Mesothelial cell of epicardium (in vitro differentiated cells): ENCODE results near the gene EIF1. TPM values are rescaled to one million over a fixed set of nuclear protein-coding genes. Genes with fewer than 3 reads are reported as not detected.

Experiments used
- DNase-seq, 2 experiments: peaks; one replicate each; pipeline ENCODE4 v3.0.0; 2021; ENCODE audit warnings: low spot score in 2 of 2; ENCODE audit not compliant: unreplicated experiment in 2 of 2
- H3K27ac Mint-ChIP-seq: 2 replicates; pipeline ENCODE4 v1.8.0; 2021; ENCODE audit warnings: mixed read lengths
- H3K27me3 Mint-ChIP-seq: 2 replicates; pipeline ENCODE4 v1.8.0; 2021; ENCODE audit warnings: low read depth, mixed read lengths
- H3K36me3 Mint-ChIP-seq: 2 replicates; pipeline ENCODE4 v1.8.0; 2021; ENCODE audit warnings: mixed read lengths
- H3K4me1 Mint-ChIP-seq: 2 replicates; pipeline ENCODE4 v1.8.0; 2021; ENCODE audit warnings: mixed read lengths
- H3K4me3 Mint-ChIP-seq: 2 replicates; pipeline ENCODE4 v1.8.0; 2021; ENCODE audit warnings: mild to moderate bottlenecking, moderate library complexity, mixed read lengths
- H3K9me3 Mint-ChIP-seq: 2 replicates; pipeline ENCODE4 v1.8.0; 2021; ENCODE audit warnings: mixed read lengths
- CTCF ChIP-seq: fragments of 200-600 bp; sonication (generic); IDR thresholded peaks from one replicate; pipeline ENCODE4 v1.5.0; 2021; ENCODE audit warnings: antibody characterized with exemption; ENCODE audit not compliant: unreplicated experiment
- total RNA-seq: library from RNA; stranded (reverse); gene quantifications from 3 replicates; pipeline ENCODE4 v1.2.1, GENCODE V29; 2021

Gene EIF1
- total RNA-seq, 1 donor from 2014 or later, result 606 TPM

- peak overlapping the region; percentile 95 for H3K27ac Mint-ChIP-seq
- H3K4me1 Mint-ChIP-seq, result peaks cover 48% of the 10 kb centered on the region
- no peaks in the 10 kb centered on the region for H3K36me3 Mint-ChIP-seq
- H3K4me3 Mint-ChIP-seq, result no peak overlapping the region
- no peaks in the 10 kb centered on the region for H3K27me3 Mint-ChIP-seq
- TF ChIP-seq CTCF, result no peak
- H3K9me3 Mint-ChIP-seq, result no peaks in the 10 kb centered on the region
- peak in 1 of 2 experiments; percentile 67 for DNase-seq
These were observed 33.0 kb upstream of the EIF1 start for GRCh38 chr17:41655611-41656111.

- Mint-ChIP-seq H3K9me3 (no peaks in the 10 kb centered on the region), H3K4me3 (no peak overlapping the region), H3K27me3 (no peaks in the 10 kb centered on the region), H3K27ac (peak overlapping the region; percentile 95), H3K4me1 (peaks cover 47% of the 10 kb centered on the region), H3K36me3 (no peaks in the 10 kb centered on the region)
- no peak for DNase-seq
- no peak for TF ChIP-seq CTCF
These were observed 32.2 kb upstream of the EIF1 start for GRCh38 chr17:41656249-41657023.

GRCh38 chr17:41657176-41657754 is 31.4 kb upstream of the EIF1 start:
- Mint-ChIP-seq H3K4me3 (no peak overlapping the region), H3K4me1 (peaks cover 41% of the 10 kb centered on the region), H3K36me3 (no peaks in the 10 kb centered on the region), H3K27me3 (no peaks in the 10 kb centered on the region), H3K9me3 (no peaks in the 10 kb centered on the region), H3K27ac (peak overlapping the region; percentile 61)
- TF ChIP-seq CTCF, result no peak
- no peak for DNase-seq

GRCh38 chr17:41657936-41658335 is 30.7 kb upstream of the EIF1 start:
- no peak for DNase-seq
- H3K4me1 Mint-ChIP-seq, result peaks cover 41% of the 10 kb centered on the region
- H3K36me3 Mint-ChIP-seq, result no peaks in the 10 kb centered on the region
- H3K9me3 Mint-ChIP-seq, result no peaks in the 10 kb centered on the region
- TF ChIP-seq CTCF, result no peak
- H3K27me3 Mint-ChIP-seq, result no peaks in the 10 kb centered on the region
- H3K4me3 Mint-ChIP-seq, result no peak overlapping the region
- H3K27ac Mint-ChIP-seq, result no peak overlapping the region

GRCh38 chr17:41658846-41659245 is 29.8 kb upstream of the EIF1 start:
- Mint-ChIP-seq H3K4me3 (no peak overlapping the region), H3K9me3 (no peaks in the 10 kb centered on the region), H3K4me1 (peaks cover 39% of the 10 kb centered on the region), H3K27me3 (no peaks in the 10 kb centered on the region), H3K36me3 (no peaks in the 10 kb centered on the region), H3K27ac (no peak overlapping the region)
- no peak for TF ChIP-seq CTCF
- DNase-seq, result no peak
